Peyer's patch (tissue), 4 donors: Measurements from ENCODE around the gene IVD. TPM values are rescaled to one million over a fixed set of nuclear protein-coding genes. Genes with fewer than 3 reads are reported as not detected.

Experiments used
- DNase-seq, 3 donors: peaks; one replicate each; pipeline ENCODE4 v3.0.0-alpha.2; 2017 to 2019
- H3K27ac ChIP-seq, 4 donors: fragments of 200-600 bp; sonication (generic); one replicate each; pipeline ENCODE4 v1.5.1; 2016 to 2019
- H3K27me3 ChIP-seq, 2 donors: fragments of 200-600 bp; sonication (generic); one replicate each; pipeline ENCODE4 v1.5.1; 2019
- H3K36me3 ChIP-seq, 3 donors: fragments of 200-600 bp; sonication (generic); one replicate each; pipeline ENCODE4 v1.5.1; 2016 to 2019
- H3K4me1 ChIP-seq, 4 donors: fragments of 200-600 bp; sonication (generic); one replicate each; pipeline ENCODE4 v1.5.1; 2016 to 2019
- H3K4me3 ChIP-seq, 4 donors: fragments of 200-600 bp; sonication (generic); 1 replicate in 3 of 4; 2 replicates in 1 of 4; pipeline ENCODE4 v1.5.1; 2016 to 2019; ENCODE audit warnings: mild to moderate bottlenecking in 1 of 4
- H3K9me3 ChIP-seq, 4 donors: fragments of 200-600 bp; sonication (generic); one replicate each; pipeline ENCODE4 v1.5.1; 2016 to 2019; ENCODE audit warnings: mild to moderate bottlenecking in 1 of 4
- CTCF ChIP-seq, 6 experiments: fragments of 450-650 bp in 4 of 6; fragments of 200-600 bp in 2 of 6; sonication (generic) in 1 of 6; IDR thresholded peaks; one replicate each; pipeline ENCODE4 v1.5.1; 2017 to 2019; ENCODE audit warnings: antibody characterized with exemption in 6 of 6, mild to moderate bottlenecking in 3 of 6, moderate library complexity in 1 of 6
- POLR2A ChIP-seq, 2 donors: fragments of 450-650 bp; IDR thresholded peaks; one replicate each; pipeline ENCODE4 v1.5.1; 2017; ENCODE audit warnings: antibody characterized with exemption in 2 of 2, mild to moderate bottlenecking in 2 of 2, moderate library complexity in 2 of 2
- total RNA-seq, 4 donors: library from RNA; depleted of rRNA; stranded (reverse); fragments of >200 nt; gene quantifications; one replicate each; pipeline ENCODE4 v1.1.0, GENCODE V29; 2016

Gene IVD
- total RNA-seq, 4 donors from 2014 or later: 42.9 to 87.6 (median 71.1) TPM

- Histone ChIP-seq H3K36me3 (no peaks in the 10 kb centered on the region), H3K4me3 (no peak overlapping the region), H3K27me3 (no peaks in the 10 kb centered on the region), H3K4me1 (peaks cover 6 to 20% (median 7%) of the 10 kb centered on the region in 4 donors), H3K9me3 (no peaks in the 10 kb centered on the region), H3K27ac (no peak overlapping the region)
- TF ChIP-seq POLR2A (IDR thresholded peaks at IDR 0.05) (no peak), CTCF (IDR thresholded peaks at IDR 0.05) (no peak)
- DNase-seq: no peak
Measured at GRCh38 chr15:40424483-40425115, 19.0 kb downstream of the IVD start.

- Histone ChIP-seq H3K27me3 (no peaks in the 10 kb centered on the region), H3K4me1 (peaks cover 6 to 12% (median 7%) of the 10 kb centered on the region in 4 donors), H3K27ac (no peak overlapping the region), H3K36me3 (no peaks in the 10 kb centered on the region), H3K9me3 (no peaks in the 10 kb centered on the region), H3K4me3 (no peak overlapping the region)
- no peak for DNase-seq
- no peak for TF ChIP-seq CTCF (IDR thresholded peaks at IDR 0.05)
- TF ChIP-seq POLR2A (IDR thresholded peaks at IDR 0.05): no peak
Measured at GRCh38 chr15:40425681-40426080, 20.1 kb downstream of the IVD start.

GRCh38 chr15:40427188-40427587, 21.6 kb downstream of the IVD start:
- H3K27me3 ChIP-seq: no peaks in the 10 kb centered on the region
- no peaks in the 10 kb centered on the region for H3K4me1 ChIP-seq
- TF ChIP-seq CTCF (IDR thresholded peaks at IDR 0.05): no peak
- no peak for TF ChIP-seq POLR2A (IDR thresholded peaks at IDR 0.05)
- no peak overlapping the region for H3K4me3 ChIP-seq
- H3K9me3 ChIP-seq: no peaks in the 10 kb centered on the region
- peak in 1 of 3 donors; percentile 10 for DNase-seq
- no peaks in the 10 kb centered on the region for H3K36me3 ChIP-seq
- H3K27ac ChIP-seq: no peak overlapping the region

- no peaks in the 10 kb centered on the region for H3K4me1 ChIP-seq
- DNase-seq: no peak
- no peak overlapping the region for H3K27ac ChIP-seq
- H3K9me3 ChIP-seq: no peaks in the 10 kb centered on the region
- no peaks in the 10 kb centered on the region for H3K27me3 ChIP-seq
- H3K4me3 ChIP-seq: no peak overlapping the region
- H3K36me3 ChIP-seq: no peaks in the 10 kb centered on the region
- TF ChIP-seq POLR2A (IDR thresholded peaks at IDR 0.05) (no peak), CTCF (IDR thresholded peaks at IDR 0.05) (no peak)
Measured at GRCh38 chr15:40428185-40428584, 22.6 kb downstream of the IVD start.

- DNase-seq: no peak
- Histone ChIP-seq H3K27me3 (no peaks in the 10 kb centered on the region), H3K27ac (no peak overlapping the region), H3K36me3 (no peaks in the 10 kb centered on the region), H3K9me3 (no peaks in the 10 kb centered on the region), H3K4me1 (no peaks in the 10 kb centered on the region), H3K4me3 (no peak overlapping the region)
- TF ChIP-seq CTCF (IDR thresholded peaks at IDR 0.05): no peak
- TF ChIP-seq POLR2A (IDR thresholded peaks at IDR 0.05): no peak
Measured at GRCh38 chr15:40429068-40429710, 23.6 kb downstream of the IVD start.
